Epithelial cell of proximal tubule (primary cell): Measurements from ENCODE around the gene ECE2. TPM values are rescaled to one million over a fixed set of nuclear protein-coding genes. Genes with fewer than 3 reads are reported as not detected.

Experiments used
- DNase-seq: peaks from one replicate; pipeline ENCODE4 v3.0.0-alpha.2; 2011; ENCODE audit warnings: low read depth
- H3K4me3 ChIP-seq: 2 replicates; pipeline ENCODE4 v1.5.1; 2011; ENCODE audit warnings: low read depth, mild to moderate bottlenecking, low read length
- total RNA-seq: library from RNA; depleted of rRNA; stranded (reverse); fragments of >200 nt; gene quantifications from 2 replicates; pipeline ENCODE4 v1.2.3, GENCODE V29; 2015
- TF ChIP-seq, protein P1 (sequence below): conservative IDR thresholded peaks from 2 replicates; pipeline ENCODE4 v1.5.1; 2012; ENCODE audit warnings: low read depth, mild to moderate bottlenecking, low read length

ECE2 gene
- total RNA-seq, 1 donor from 2014 or later: not detected

DNA sequence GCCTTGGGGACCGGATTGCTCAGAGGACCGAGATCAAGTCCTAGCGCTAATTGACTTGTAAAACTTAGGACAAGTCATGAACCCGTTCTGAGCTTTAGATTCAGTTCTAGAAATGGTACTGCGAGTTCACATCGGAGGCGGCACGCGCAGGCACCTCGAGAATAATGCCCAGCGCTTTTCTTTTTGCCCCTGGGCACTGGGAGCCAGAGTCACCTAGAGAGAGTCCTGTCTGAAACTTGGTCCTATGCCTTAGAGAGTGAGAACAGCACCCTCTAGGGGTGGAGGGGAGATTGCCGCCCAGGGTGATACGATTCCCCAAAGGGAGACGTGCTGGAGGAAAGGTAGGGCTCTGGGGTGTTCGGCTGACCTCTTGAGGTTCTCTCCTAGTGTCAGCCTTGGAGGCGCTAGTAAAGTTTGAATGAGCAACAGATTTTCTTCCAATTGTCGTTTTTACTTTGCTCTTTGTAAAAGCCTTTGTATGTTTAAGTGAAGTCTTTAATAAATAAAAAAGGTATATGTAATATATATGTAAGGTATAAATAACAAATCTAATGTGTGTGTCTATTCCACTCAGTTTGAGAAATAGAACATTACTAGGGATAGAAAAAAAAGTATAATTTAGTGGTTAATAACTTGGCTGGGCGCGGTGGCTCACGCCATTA is 25.5 kb upstream of the ECE2 start:
- peak; percentile 57 for DNase-seq
- TF ChIP-seq, protein P1, sequence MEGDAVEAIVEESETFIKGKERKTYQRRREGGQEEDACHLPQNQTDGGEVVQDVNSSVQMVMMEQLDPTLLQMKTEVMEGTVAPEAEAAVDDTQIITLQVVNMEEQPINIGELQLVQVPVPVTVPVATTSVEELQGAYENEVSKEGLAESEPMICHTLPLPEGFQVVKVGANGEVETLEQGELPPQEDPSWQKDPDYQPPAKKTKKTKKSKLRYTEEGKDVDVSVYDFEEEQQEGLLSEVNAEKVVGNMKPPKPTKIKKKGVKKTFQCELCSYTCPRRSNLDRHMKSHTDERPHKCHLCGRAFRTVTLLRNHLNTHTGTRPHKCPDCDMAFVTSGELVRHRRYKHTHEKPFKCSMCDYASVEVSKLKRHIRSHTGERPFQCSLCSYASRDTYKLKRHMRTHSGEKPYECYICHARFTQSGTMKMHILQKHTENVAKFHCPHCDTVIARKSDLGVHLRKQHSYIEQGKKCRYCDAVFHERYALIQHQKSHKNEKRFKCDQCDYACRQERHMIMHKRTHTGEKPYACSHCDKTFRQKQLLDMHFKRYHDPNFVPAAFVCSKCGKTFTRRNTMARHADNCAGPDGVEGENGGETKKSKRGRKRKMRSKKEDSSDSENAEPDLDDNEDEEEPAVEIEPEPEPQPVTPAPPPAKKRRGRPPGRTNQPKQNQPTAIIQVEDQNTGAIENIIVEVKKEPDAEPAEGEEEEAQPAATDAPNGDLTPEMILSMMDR: peak; percentile 99
- peak overlapping the region; percentile 88 for H3K4me3 ChIP-seq

DNA sequence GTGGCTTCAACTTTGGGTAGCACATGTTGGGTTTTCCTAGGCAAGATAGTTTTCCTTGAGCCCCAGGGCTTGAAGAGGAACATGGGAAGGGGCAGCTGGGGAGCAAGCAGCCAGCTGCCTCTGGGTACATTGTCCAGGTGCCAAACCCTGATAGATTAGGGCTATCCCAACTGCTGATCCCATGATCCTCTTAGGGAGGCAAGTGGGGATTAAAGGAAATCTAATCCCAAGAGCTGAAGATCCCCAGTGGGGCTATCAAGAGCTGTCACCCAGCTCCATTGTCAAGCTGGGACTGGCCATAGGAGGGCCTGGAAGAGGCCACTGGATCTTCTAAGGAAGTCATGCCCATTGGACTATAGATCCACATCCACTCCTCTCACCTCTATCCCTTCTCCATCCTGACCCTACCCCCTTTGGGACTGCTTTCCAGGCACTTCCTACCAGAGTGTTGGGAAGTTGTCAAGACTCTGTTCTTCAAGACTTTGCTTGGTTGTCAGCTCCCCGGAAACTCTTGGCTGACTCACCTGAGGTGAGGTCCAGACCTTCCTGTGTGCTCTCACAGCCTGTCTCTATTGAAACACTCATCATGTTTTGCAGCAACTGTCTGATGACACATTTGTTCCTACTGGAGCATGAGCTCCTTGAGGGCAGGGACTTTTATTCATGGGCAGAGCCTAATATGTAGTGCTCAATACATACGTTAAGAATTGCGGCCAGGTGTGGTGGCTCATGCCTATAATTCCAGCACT is 20.4 kb upstream of the ECE2 start:
- no peak for DNase-seq
- TF ChIP-seq, protein P1: no peak
- H3K4me3 ChIP-seq: no peak overlapping the region

DNA sequence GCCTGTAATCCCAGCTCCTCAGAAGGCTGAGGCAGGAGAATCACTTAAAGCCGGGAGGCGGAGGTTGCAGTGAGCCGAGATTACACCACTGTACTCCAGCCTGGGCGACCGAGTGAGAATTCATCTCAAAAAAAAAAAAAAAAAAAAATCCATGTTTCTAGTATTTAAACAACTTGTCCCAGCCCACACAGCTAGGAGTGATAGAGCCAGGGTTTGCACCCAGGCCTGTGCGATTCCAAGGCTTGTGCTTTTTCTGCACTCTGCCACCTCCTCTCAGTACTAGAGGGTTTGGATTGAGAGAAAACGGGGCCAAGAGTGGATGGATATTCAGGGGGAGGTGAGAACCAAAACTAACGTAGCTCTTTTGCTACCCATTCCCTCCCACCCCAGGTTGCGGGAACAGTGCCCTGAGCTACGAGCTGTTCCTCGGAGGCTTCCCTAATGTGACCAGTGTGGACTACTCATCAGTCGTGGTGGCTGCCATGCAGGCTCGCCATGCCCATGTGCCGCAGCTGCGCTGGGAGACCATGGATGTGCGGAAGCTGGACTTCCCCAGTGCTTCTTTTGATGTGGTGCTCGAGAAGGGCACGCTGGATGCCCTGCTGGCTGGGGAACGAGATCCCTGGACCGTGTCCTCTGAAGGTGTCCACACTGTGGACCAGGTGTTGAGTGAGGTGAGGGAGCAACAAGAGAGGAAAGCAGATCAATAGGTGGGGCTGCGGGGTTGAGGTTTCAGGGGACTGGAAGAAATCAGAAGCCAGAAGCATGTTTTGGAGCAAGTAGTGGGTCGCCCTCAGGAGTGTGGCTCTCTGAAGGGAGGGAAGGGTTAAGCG is 18.5 kb upstream of the ECE2 start:
- TF ChIP-seq, protein P1: no peak
- no peak overlapping the region for H3K4me3 ChIP-seq
- no peak for DNase-seq

DNA sequence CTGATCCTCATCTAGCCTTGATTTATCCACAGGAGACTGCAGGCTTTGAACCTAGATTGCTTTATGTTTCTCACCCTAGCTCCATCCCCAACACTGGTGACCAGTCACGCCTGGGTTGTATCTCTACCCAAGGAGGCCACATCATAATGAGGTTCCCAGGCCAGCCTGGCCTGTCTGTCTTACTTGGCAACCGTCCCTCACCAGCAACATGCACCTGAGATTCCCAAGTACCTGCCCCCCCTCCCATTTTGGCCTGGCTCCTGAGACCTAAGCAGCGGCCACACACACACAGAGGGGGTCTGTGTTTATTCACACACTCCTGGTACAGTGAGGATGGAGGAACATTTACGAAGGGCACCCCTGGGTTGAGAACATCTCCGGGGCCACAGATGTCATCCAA is 16.9 kb upstream of the ECE2 start:
- no peak for DNase-seq
- H3K4me3 ChIP-seq: no peak overlapping the region
- TF ChIP-seq, protein P1: no peak

DNA sequence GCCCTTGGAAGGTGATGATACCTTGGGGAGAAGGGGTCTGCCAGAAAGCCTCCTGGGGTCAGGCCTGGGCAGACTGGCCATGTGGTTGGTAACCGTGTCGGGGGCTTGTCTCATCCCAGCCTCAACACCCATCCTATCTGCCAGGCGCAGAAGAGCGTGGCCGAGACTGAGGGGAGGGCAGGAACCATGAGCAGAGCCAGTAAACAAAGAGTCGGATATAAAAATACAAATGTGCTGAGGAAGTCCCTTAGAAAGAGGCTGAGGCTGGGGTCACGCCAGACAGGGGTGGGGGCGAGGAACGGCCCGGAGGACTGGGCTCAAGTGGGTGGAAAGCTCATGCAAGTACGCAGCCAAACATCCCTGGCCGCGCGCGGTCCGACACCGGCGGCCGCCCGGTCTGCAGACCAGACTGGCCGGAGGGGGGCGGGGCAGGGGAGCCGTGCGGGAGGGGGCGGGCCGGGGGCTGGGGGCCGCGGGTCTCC is 16.4 kb upstream of the ECE2 start:
- no peak for DNase-seq
- TF ChIP-seq, protein P1: no peak
- H3K4me3 ChIP-seq: no peak overlapping the region

DNA sequence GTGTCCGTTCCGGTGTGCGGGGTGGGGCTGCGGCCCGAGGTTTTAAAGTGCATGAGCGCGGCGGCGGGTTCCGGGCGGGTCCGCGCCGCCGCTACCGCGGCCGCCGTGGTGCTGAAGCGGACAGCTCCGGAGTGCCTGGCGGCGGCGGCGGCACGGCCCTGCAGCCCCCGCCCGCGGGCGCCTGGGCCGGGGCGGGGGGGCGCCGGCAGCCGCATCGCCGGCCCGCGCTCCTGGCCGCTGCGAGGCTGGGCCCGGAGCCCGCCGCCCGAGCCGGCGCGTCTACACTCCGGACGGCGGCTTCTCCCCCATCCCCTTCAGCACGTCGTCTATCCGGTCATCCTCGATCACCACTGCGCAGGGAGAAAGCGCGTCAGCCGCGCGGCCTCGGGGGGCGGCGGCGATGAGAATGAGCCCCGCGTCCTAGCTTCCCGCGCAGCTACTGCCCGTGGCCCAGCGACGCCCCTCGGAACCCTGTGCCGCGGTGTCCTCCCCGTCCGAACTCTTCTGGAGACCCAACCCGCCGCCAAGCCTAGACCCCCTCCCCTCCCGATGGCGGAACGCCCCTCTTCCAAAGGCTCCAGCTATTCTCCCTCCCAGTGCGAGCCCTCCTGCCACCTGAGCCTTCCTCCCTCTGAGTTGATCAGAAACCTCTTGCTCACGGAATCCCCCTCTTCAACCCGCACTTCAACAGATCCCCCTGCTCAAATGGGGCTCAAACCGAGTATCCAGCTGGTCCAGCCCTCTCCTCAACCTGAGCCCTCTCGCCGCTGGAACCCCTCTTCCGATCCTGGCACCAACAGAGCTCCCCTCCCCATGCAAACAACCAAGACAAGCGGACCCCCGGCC is 15.7 kb upstream of the ECE2 start:
- TF ChIP-seq, protein P1: no peak
- no peak for DNase-seq
- peak overlapping the region; percentile 58 for H3K4me3 ChIP-seq
